ENCODE results near the gene ATP7A.

DNA sequence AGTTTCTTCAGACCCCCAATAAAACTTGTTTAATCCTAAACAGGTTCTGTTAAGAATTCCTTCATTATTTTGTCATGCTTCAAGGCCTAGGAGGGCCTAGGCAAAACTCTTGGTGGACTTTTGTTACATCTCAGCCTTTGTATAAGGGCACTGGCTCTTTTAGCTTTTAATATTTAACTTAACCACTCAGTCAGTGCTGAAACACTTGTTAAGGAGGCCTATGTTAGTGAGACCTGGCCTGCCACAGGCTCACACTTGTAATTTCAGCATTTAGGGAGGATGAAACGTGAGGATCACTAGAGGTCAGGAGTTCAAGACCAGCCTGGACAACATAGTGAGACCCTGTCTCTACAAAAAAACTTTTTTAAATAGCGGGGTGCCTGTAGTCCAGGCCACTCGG, 160.8 kb downstream of the ATP7A start:
- TF ChIP-seq CTCF (IDR thresholded peaks at IDR 0.05 in 4 of 5, conservative IDR thresholded peaks at IDR 0.05 in 1 of 5) (no peak), POLR2A (IDR thresholded peaks at IDR 0.05) (no peak)
